SJSA1 (cell line): ENCODE data around the gene HLA-DPB1. TPM values are rescaled to one million over a fixed set of nuclear protein-coding genes. Genes with fewer than 3 reads are reported as not detected.

ENCODE experiments used
- DNase-seq, 2 experiments: peaks; one replicate each; pipeline ENCODE4 v3.0.0-alpha.2; 2015 to 2020; ENCODE audit warnings: low spot score in 2 of 2, low read depth in 1 of 2
- H3K27ac ChIP-seq: fragments of 250-450 bp; sonication (Bioruptor Pico); 2 replicates; pipeline ENCODE4 v1.5.1; 2020; ENCODE audit warnings: mild to moderate bottlenecking, moderate library complexity
- H3K27me3 ChIP-seq: fragments of 250-450 bp; sonication (Bioruptor Pico); replicated peaks from 2 replicates; pipeline ENCODE4 v1.5.1; 2020; ENCODE audit warnings: mild to moderate bottlenecking, moderate library complexity
- H3K36me3 ChIP-seq: fragments of 250-450 bp; sonication (Bioruptor Pico); 2 replicates; pipeline ENCODE4 v1.5.1; 2020; ENCODE audit warnings: mild to moderate bottlenecking
- H3K4me1 ChIP-seq: fragments of 250-450 bp; sonication (Bioruptor Pico); replicated peaks from 2 replicates; pipeline ENCODE4 v1.6.1; 2021; ENCODE audit warnings: mild to moderate bottlenecking
- H3K4me3 ChIP-seq: fragments of 250-450 bp; sonication (Bioruptor Pico); 2 replicates; pipeline ENCODE4 v1.5.1; 2020; ENCODE audit warnings: mild to moderate bottlenecking
- H3K9me3 ChIP-seq: fragments of 250-450 bp; sonication (Bioruptor Pico); replicated peaks from 2 replicates; pipeline ENCODE4 v1.5.1; 2020; ENCODE audit warnings: mild to moderate bottlenecking
- total RNA-seq: library from RNA; depleted of rRNA; stranded (reverse); fragments of >200 nt; shearing (Covaris generic); gene quantifications from 2 replicates; pipeline ENCODE4 v1.2.3, GENCODE V29; 2014; rRNA removed

Gene HLA-DPB1
- total RNA-seq = not detected in 2 replicates

GRCh38 chr6:33075568-33076405 lies at the start of gene HLA-DPB1:
TSS of gene HLA-DPB1 (plus strand) at chr6:33075990. CDS start at chr6:33076042, 52 bp downstream.
- no peak within 1 kb of the TSS for H3K4me3 ChIP-seq
- H3K27me3 ChIP-seq = peaks cover 32% of the 10 kb centered on the region
- no peaks in the 10 kb centered on the region for H3K4me1 ChIP-seq
- peak in 1 of 2 experiments; percentile 18 for DNase-seq
- H3K36me3 ChIP-seq = no peaks in the 10 kb centered on the region
- H3K27ac ChIP-seq = no peak within 1 kb of the TSS
- no peaks in the 10 kb centered on the region for H3K9me3 ChIP-seq

- H3K4me1 ChIP-seq = no peaks in the 10 kb centered on the region
- no peaks in the 10 kb centered on the region for H3K36me3 ChIP-seq
- H3K9me3 ChIP-seq = no peaks in the 10 kb centered on the region
- DNase-seq = no peak
- no peak overlapping the region for H3K4me3 ChIP-seq
- H3K27me3 ChIP-seq = peaks cover 22% of the 10 kb centered on the region; the same call in 1 of the 2 replicates
- H3K27ac ChIP-seq = no peak overlapping the region
Measured at GRCh38 chr6:33028220-33028849, 47.5 kb upstream of the HLA-DPB1 start.

GRCh38 chr6:33029328-33030184 lies 46.2 kb upstream of the HLA-DPB1 start:
- Histone ChIP-seq H3K27me3 (0 out of 2 replicates have a peak, but pooled peaks cover 18% of the 10 kb centered on the region), H3K4me1 (no peaks in the 10 kb centered on the region), H3K4me3 (no peak overlapping the region), H3K9me3 (no peaks in the 10 kb centered on the region), H3K36me3 (no peaks in the 10 kb centered on the region), H3K27ac (no peak overlapping the region)
- no peak for DNase-seq

GRCh38 chr6:33030245-33030644 lies 45.5 kb upstream of the HLA-DPB1 start:
- Histone ChIP-seq H3K4me1 (no peaks in the 10 kb centered on the region), H3K36me3 (no peaks in the 10 kb centered on the region), H3K27me3 (0 out of 2 replicates have a peak, but pooled peaks cover 15% of the 10 kb centered on the region), H3K27ac (no peak overlapping the region), H3K4me3 (no peak overlapping the region), H3K9me3 (no peaks in the 10 kb centered on the region)
- no peak for DNase-seq

GRCh38 chr6:33034554-33034953 lies 41.2 kb upstream of the HLA-DPB1 start:
- H3K27ac ChIP-seq = no peak overlapping the region
- no peak for DNase-seq
- 0 out of 2 replicates have a peak, but pooled peaks cover 24% of the 10 kb centered on the region for H3K27me3 ChIP-seq
- H3K9me3 ChIP-seq = no peaks in the 10 kb centered on the region
- no peak overlapping the region for H3K4me3 ChIP-seq
- no peaks in the 10 kb centered on the region for H3K4me1 ChIP-seq
- no peaks in the 10 kb centered on the region for H3K36me3 ChIP-seq

- H3K27ac ChIP-seq = no peak overlapping the region
- no peaks in the 10 kb centered on the region for H3K4me1 ChIP-seq
- H3K27me3 ChIP-seq = 0 out of 2 replicates have a peak, but pooled peaks cover 17% of the 10 kb centered on the region
- H3K36me3 ChIP-seq = no peaks in the 10 kb centered on the region
- no peaks in the 10 kb centered on the region for H3K9me3 ChIP-seq
- H3K4me3 ChIP-seq = no peak overlapping the region
- DNase-seq = no peak
Measured at GRCh38 chr6:33036535-33036934, 39.3 kb upstream of the HLA-DPB1 start.

GRCh38 chr6:33040157-33040556 lies 35.6 kb upstream of the HLA-DPB1 start:
- H3K27ac ChIP-seq = no peak overlapping the region
- H3K4me3 ChIP-seq = no peak overlapping the region
- no peak for DNase-seq
- peaks cover 13% of the 10 kb centered on the region for H3K27me3 ChIP-seq
- no peaks in the 10 kb centered on the region for H3K36me3 ChIP-seq
- no peaks in the 10 kb centered on the region for H3K9me3 ChIP-seq
- no peaks in the 10 kb centered on the region for H3K4me1 ChIP-seq

GRCh38 chr6:33049323-33050013 lies 26.3 kb upstream of the HLA-DPB1 start:
- Histone ChIP-seq H3K27me3 (peaks cover 23% of the 10 kb centered on the region), H3K4me3 (no peak overlapping the region), H3K4me1 (no peaks in the 10 kb centered on the region), H3K27ac (no peak overlapping the region), H3K36me3 (no peaks in the 10 kb centered on the region), H3K9me3 (no peaks in the 10 kb centered on the region)
- DNase-seq = no peak

GRCh38 chr6:33050014-33050810 lies 25.6 kb upstream of the HLA-DPB1 start:
- Histone ChIP-seq H3K4me3 (no peak overlapping the region), H3K4me1 (no peaks in the 10 kb centered on the region), H3K9me3 (no peaks in the 10 kb centered on the region), H3K27ac (no peak overlapping the region), H3K27me3 (peaks cover 23% of the 10 kb centered on the region), H3K36me3 (no peaks in the 10 kb centered on the region)
- DNase-seq = no peak

GRCh38 chr6:33052627-33053026 lies 23.2 kb upstream of the HLA-DPB1 start:
- DNase-seq = no peak
- Histone ChIP-seq H3K27me3 (peaks cover 22% of the 10 kb centered on the region), H3K27ac (no peak overlapping the region), H3K36me3 (no peaks in the 10 kb centered on the region), H3K9me3 (no peaks in the 10 kb centered on the region), H3K4me3 (no peak overlapping the region), H3K4me1 (no peaks in the 10 kb centered on the region)

GRCh38 chr6:33053230-33053629 lies 22.6 kb upstream of the HLA-DPB1 start:
- Histone ChIP-seq H3K4me1 (no peaks in the 10 kb centered on the region), H3K36me3 (no peaks in the 10 kb centered on the region), H3K27ac (no peak overlapping the region), H3K4me3 (no peak overlapping the region), H3K27me3 (peaks cover 25% of the 10 kb centered on the region), H3K9me3 (no peaks in the 10 kb centered on the region)
- DNase-seq = no peak

GRCh38 chr6:33057222-33058150 lies 18.3 kb upstream of the HLA-DPB1 start:
- DNase-seq = no peak
- no peaks in the 10 kb centered on the region for H3K4me1 ChIP-seq
- H3K36me3 ChIP-seq = no peaks in the 10 kb centered on the region
- H3K4me3 ChIP-seq = no peak overlapping the region
- no peaks in the 10 kb centered on the region for H3K9me3 ChIP-seq
- H3K27me3 ChIP-seq = peaks cover 17% of the 10 kb centered on the region
- H3K27ac ChIP-seq = no peak overlapping the region
